HCT116 (cell line): ENCODE measurements around the gene MED25. TPM values are rescaled to one million over a fixed set of nuclear protein-coding genes. Genes with fewer than 3 reads are reported as not detected.

ENCODE experiments used
- ATAC-seq: fragments of 200-7000 bp; cut with Tn5 transposase; 2 replicates; pipeline ENCODE4 v1.9.1; 2020; ENCODE audit warnings: mild to moderate bottlenecking, moderate library complexity
- BruUV-seq: library from RNA; stranded (reverse); fragments of 400-500 nt; replicated peaks from 2 replicates; lab custom pipeline; 2021; lab: Mats Ljungman, UMichigan
- CTCF ChIA-PET: fragments of 300-600 bp; sonication (Branson Sonifier 250); formaldehyde crosslinking; loops from one replicate; lab custom pipeline; 2021; ENCODE audit warnings: antibody characterized with exemption; lab: Charles Lee
- POLR2A ChIA-PET: fragments of 300-600, 350-600 bp; sonication (Branson Sonifier 250); formaldehyde crosslinking; loops from one replicate; lab custom pipeline; 2021; ENCODE audit warnings: antibody characterized with exemption; lab: Charles Lee
- RAD21 ChIA-PET, 2 experiments: fragments of 300-600 bp; sonication (Branson Sonifier 250); formaldehyde crosslinking; loops; one replicate each; lab custom pipeline; 2023; ENCODE audit warnings: low total read pairs in 2 of 2; ENCODE audit not compliant: uncharacterized antibody in 2 of 2, unreplicated experiment in 2 of 2, low non-redundant PET in 1 of 2; lab: Charles Lee
- DNase-seq: peaks from one replicate; pipeline ENCODE4 v3.0.0-alpha.2; 2010; ENCODE audit warnings: low read depth, low spot score
- H2AFZ ChIP-seq: fragments of 200-600 bp; shearing (Covaris generic), sonication (generic); 2 replicates; pipeline ENCODE4 v1.6.1; 2017; ENCODE audit warnings: low read depth, mixed run types, mixed read lengths, antibody characterized with exemption, low read length; ENCODE audit not compliant: poor library complexity, severe bottlenecking
- H3K27ac ChIP-seq: 2 replicates; pipeline ENCODE4 v1.5.1; 2012; ENCODE audit warnings: low read depth, low read length
- H3K27me3 ChIP-seq: fragments of 200-600 bp; sonication (generic); 2 replicates; pipeline ENCODE4 v1.6.1; 2016; ENCODE audit warnings: mixed run types, low read length, mixed read lengths; ENCODE audit not compliant: insufficient read depth
- H3K36me3 ChIP-seq, 2 experiments: fragments of 200-500 bp in 1 of 2; fragments of 200-600 bp in 1 of 2; sonication (Bioruptor generic) in 1 of 2; sonication (generic) in 1 of 2; 2 replicates each; pipeline versions ENCODE4 v1.5.1 to v1.6.1; 2014 to 2016; ENCODE audit warnings: low read length in 2 of 2, inconsistent platforms in 1 of 2, mixed read lengths in 1 of 2, mixed run types in 1 of 2; ENCODE audit not compliant: insufficient read depth in 2 of 2, control insufficient read depth in 1 of 2
- H3K4me1 ChIP-seq, 2 experiments: fragments of 200-600 bp in 1 of 2; sonication (generic) in 1 of 2; 2 replicates each; pipeline versions ENCODE4 v1.5.1 to v1.6.1; 2012 to 2017; ENCODE audit warnings: low read length in 2 of 2, inconsistent platforms in 1 of 2, mild to moderate bottlenecking in 1 of 2, mixed read lengths in 1 of 2, mixed run types in 1 of 2, moderate library complexity in 1 of 2; ENCODE audit not compliant: insufficient read depth in 2 of 2, control insufficient read depth in 1 of 2
- H3K4me2 ChIP-seq: fragments of 200-600 bp; sonication (generic); 2 replicates; pipeline ENCODE4 v1.6.1; 2017; ENCODE audit warnings: mixed run types, low read length, mixed read lengths
- H3K4me3 ChIP-seq, 2 experiments: fragments of 200-600 bp in 1 of 2; sonication (generic) in 1 of 2; replicated peaks in 1 of 2; 2 replicates each; pipeline ENCODE4 v1.5.1; 2011 to 2016; ENCODE audit warnings: low read length in 2 of 2, control low read depth in 1 of 2, low read depth in 1 of 2, mild to moderate bottlenecking in 1 of 2, mixed read lengths in 1 of 2, mixed run types in 1 of 2
- H3K79me2 ChIP-seq: fragments of 200-600 bp; sonication (generic); 2 replicates; pipeline ENCODE4 v1.6.1; 2017; ENCODE audit warnings: mild to moderate bottlenecking, mixed run types, low read length, moderate library complexity, mixed read lengths; ENCODE audit not compliant: insufficient read depth
- H3K9ac ChIP-seq: fragments of 200-600 bp; sonication (generic); 2 replicates; pipeline ENCODE4 v1.6.1; 2016; ENCODE audit warnings: low read length, mixed read lengths
- H3K9me2 ChIP-seq: fragments of 200-600 bp; sonication (generic), shearing (Covaris generic); 2 replicates; pipeline ENCODE4 v1.6.1; 2017; ENCODE audit warnings: mixed run types, mild to moderate bottlenecking, moderate library complexity; ENCODE audit not compliant: insufficient read depth
- H3K9me3 ChIP-seq, 2 experiments: fragments of 200-500 bp in 1 of 2; fragments of 200-600 bp in 1 of 2; sonication (Bioruptor generic) in 1 of 2; sonication (generic) in 1 of 2; 2 replicates each; pipeline ENCODE4 v1.6.1; 2014 to 2017; ENCODE audit warnings: low read length in 2 of 2, mixed read lengths in 2 of 2, inconsistent platforms in 1 of 2, low read depth in 1 of 2, mild to moderate bottlenecking in 1 of 2, mixed run types in 1 of 2, moderate library complexity in 1 of 2; ENCODE audit not compliant: control insufficient read depth in 1 of 2, insufficient read depth in 1 of 2
- H4K20me1 ChIP-seq: fragments of 200-600 bp; sonication (generic), shearing (Covaris generic); 2 replicates; pipeline ENCODE4 v1.6.1; 2017; ENCODE audit warnings: mixed run types, mild to moderate bottlenecking, moderate library complexity; ENCODE audit not compliant: insufficient read depth
- CTCF ChIP-seq, 3 experiments: fragments of 200-600 bp in 1 of 3; sonication (generic) in 1 of 3; IDR thresholded peaks in 2 of 3; conservative IDR thresholded peaks in 1 of 3; 2 replicates each; pipeline ENCODE4 v1.5.1; 2012 to 2017; ENCODE audit warnings: low read depth in 2 of 3, low read length in 2 of 3, antibody characterized with exemption in 1 of 3, borderline replicate concordance in 1 of 3, control low read depth in 1 of 3, mild to moderate bottlenecking in 1 of 3, mixed read lengths in 1 of 3, mixed run types in 1 of 3, moderate library complexity in 1 of 3; ENCODE audit not compliant: insufficient read depth in 1 of 3
- ELF1 ChIP-seq: IDR thresholded peaks from 2 replicates; pipeline ENCODE4 v1.6.1; 2012; ENCODE audit warnings: low read depth, borderline replicate concordance
- EZH2 ChIP-seq: fragments of 200-600 bp; sonication (generic); IDR thresholded peaks from 2 replicates; pipeline ENCODE4 v1.6.1; 2017; ENCODE audit warnings: antibody characterized with exemption, mixed run types
- EZH2phosphoT487 ChIP-seq: fragments of 200-600 bp; IDR thresholded peaks from 2 replicates; pipeline ENCODE4 v1.6.1; 2018; ENCODE audit warnings: antibody characterized with exemption, borderline replicate concordance
- JUND ChIP-seq: IDR thresholded peaks from 2 replicates; pipeline ENCODE4 v1.6.1; 2012
- POLR2A ChIP-seq: IDR thresholded peaks from 2 replicates; pipeline ENCODE4 v1.7.0; 2011; ENCODE audit warnings: borderline replicate concordance; ENCODE audit not compliant: insufficient read depth, insufficient read length; ENCODE audit errors: extremely low read depth
- RAD21 ChIP-seq: IDR thresholded peaks from 2 replicates; pipeline ENCODE4 v1.6.1; 2012; ENCODE audit warnings: low read depth, mild to moderate bottlenecking
- SIN3A ChIP-seq: IDR thresholded peaks from 2 replicates; pipeline ENCODE4 v1.6.1; 2012; ENCODE audit warnings: low read depth
- SP1 ChIP-seq: IDR thresholded peaks from 2 replicates; pipeline ENCODE4 v1.6.1; 2012; ENCODE audit warnings: low read depth
- SRF ChIP-seq: IDR thresholded peaks from 2 replicates; pipeline ENCODE4 v1.6.1; 2012; ENCODE audit warnings: low read depth
- YY1 ChIP-seq: IDR thresholded peaks from 2 replicates; pipeline ENCODE4 v1.6.1; 2011; ENCODE audit warnings: low read length, low read depth, moderate library complexity, mild to moderate bottlenecking; ENCODE audit not compliant: insufficient replicate concordance; ENCODE audit errors: extremely low read depth
- ZBTB33 ChIP-seq: IDR thresholded peaks from 2 replicates; pipeline ENCODE4 v1.6.1; 2011; ENCODE audit warnings: mild to moderate bottlenecking, low read length, moderate library complexity; ENCODE audit not compliant: insufficient replicate concordance; ENCODE audit errors: extremely low read depth
- ZFX ChIP-seq: fragments of 450-650 bp; IDR thresholded peaks from 2 replicates; pipeline ENCODE4 v1.6.1; 2017
- ZNF274 ChIP-seq: fragments of 200-500 bp; sonication (Bioruptor generic); IDR thresholded peaks from 2 replicates; pipeline ENCODE4 v1.6.1; 2014; ENCODE audit warnings: mild to moderate bottlenecking, low read depth, low read length, inconsistent platforms
- intact Hi-C: fragments of 100-400 bp; cut with micrococcal nuclease; formaldehyde crosslinking; loops from 2 replicates; pipeline ENCODE4 v1.10.0; 2022
- total RNA-seq: library from RNA; stranded (reverse); gene quantifications from one replicate; pipeline ENCODE4 v1.2.1, GENCODE V29; 2021; ENCODE audit not compliant: unreplicated experiment
- TF ChIP-seq, protein P1 (sequence below): IDR thresholded peaks from 2 replicates; pipeline ENCODE4 v1.6.1; 2012; ENCODE audit warnings: low read depth

Gene MED25
- total RNA-seq, 1 experiment from 2014 or later, result 77.7 TPM

GRCh38 chr19:49800771-49801170 is 17.3 kb upstream of the MED25 start (continued):
- TF ChIP-seq RAD21, result no peak
- TF ChIP-seq, protein P1, sequence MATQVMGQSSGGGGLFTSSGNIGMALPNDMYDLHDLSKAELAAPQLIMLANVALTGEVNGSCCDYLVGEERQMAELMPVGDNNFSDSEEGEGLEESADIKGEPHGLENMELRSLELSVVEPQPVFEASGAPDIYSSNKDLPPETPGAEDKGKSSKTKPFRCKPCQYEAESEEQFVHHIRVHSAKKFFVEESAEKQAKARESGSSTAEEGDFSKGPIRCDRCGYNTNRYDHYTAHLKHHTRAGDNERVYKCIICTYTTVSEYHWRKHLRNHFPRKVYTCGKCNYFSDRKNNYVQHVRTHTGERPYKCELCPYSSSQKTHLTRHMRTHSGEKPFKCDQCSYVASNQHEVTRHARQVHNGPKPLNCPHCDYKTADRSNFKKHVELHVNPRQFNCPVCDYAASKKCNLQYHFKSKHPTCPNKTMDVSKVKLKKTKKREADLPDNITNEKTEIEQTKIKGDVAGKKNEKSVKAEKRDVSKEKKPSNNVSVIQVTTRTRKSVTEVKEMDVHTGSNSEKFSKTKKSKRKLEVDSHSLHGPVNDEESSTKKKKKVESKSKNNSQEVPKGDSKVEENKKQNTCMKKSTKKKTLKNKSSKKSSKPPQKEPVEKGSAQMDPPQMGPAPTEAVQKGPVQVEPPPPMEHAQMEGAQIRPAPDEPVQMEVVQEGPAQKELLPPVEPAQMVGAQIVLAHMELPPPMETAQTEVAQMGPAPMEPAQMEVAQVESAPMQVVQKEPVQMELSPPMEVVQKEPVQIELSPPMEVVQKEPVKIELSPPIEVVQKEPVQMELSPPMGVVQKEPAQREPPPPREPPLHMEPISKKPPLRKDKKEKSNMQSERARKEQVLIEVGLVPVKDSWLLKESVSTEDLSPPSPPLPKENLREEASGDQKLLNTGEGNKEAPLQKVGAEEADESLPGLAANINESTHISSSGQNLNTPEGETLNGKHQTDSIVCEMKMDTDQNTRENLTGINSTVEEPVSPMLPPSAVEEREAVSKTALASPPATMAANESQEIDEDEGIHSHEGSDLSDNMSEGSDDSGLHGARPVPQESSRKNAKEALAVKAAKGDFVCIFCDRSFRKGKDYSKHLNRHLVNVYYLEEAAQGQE, result no peak
- TF ChIP-seq POLR2A, result no peak
- no peak for TF ChIP-seq ZBTB33
- TF ChIP-seq, all 23 proteins: peak for 0

DNA sequence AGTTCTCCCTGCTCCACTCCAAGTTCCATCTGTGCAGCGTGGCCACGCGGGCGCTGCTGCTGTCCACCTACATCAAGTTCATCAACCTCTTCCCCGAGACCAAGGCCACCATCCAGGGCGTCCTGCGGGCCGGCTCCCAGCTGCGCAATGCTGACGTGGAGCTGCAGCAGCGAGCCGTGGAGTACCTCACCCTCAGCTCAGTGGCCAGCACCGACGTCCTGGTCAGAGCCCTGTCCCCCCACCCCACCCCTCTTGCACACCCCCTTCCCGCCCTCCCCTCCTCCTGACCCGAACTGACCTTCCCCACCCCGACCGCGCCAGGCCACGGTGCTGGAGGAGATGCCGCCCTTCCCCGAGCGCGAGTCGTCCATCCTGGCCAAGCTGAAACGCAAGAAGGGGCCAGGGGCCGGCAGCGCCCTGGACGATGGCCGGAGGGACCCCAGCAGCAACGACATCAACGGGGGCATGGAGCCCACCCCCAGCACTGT is 16.6 kb upstream of the MED25 start:
- Histone ChIP-seq H3K27ac (no peak overlapping the region; the same call in 1 of the 2 replicates), H2AFZ (no peak overlapping the region), H3K4me1 (peaks cover 4 to 16% of the 10 kb centered on the region in 2 experiments; a peak in 3 of 4 replicates), H3K9me3 (no peaks in the 10 kb centered on the region), H3K27me3 (no peaks in the 10 kb centered on the region), H4K20me1 (no peaks in the 10 kb centered on the region), H3K36me3 (peaks cover 16 to 27% of the 10 kb centered on the region in 2 experiments), H3K9me2 (no peaks in the 10 kb centered on the region), H3K79me2 (no peaks in the 10 kb centered on the region), H3K4me2 (no peak overlapping the region), H3K9ac (no peak overlapping the region), H3K4me3 (no peak overlapping the region)
- DNase-seq (no peak), ATAC-seq (no peak)
- ChIA-PET RAD21 (no interaction called here), POLR2A (no interaction called here), CTCF (no interaction called here)
- intact Hi-C loops, result no loop called here
- BruUV-seq, result no TSS peak
- TF ChIP-seq EZH2 (no peak), SIN3A (no peak), YY1 (no peak), POLR2A (no peak), ELF1 (no peak), ZFX (no peak), ZNF274 (no peak), SRF (no peak), SP1 (no peak), ZBTB33 (no peak), EZH2phosphoT487 (no peak), CTCF (IDR thresholded peaks at IDR 0.05 in 2 of 3, conservative IDR thresholded peaks at IDR 0.05 in 1 of 3; ENCODE audit: borderline replicate concordance in 1 of 3, insufficient read depth in 1 of 3, low read depth in 2 of 3, low read length in 2 of 3) (no peak), JUND (no peak)
